CD4-positive, alpha-beta T cell treated with Interleukin-4 for 1 hour (primary cell): Measurements from ENCODE around the gene SLC5A10.

Experiments
- DNase-seq, 2 donors: peaks; one replicate each; pipeline ENCODE4 v3.0.0-alpha.2; 2020 to 2022

SLC5A10 gene

GRCh38 chr17:18986541-18987229, 34.7 kb downstream of the SLC5A10 start:
- no peak for DNase-seq

GRCh38 chr17:18987230-18987610, 35.3 kb downstream of the SLC5A10 start:
- DNase-seq: no peak

- no peak for DNase-seq
Observed at GRCh38 chr17:18987862-18988545, 36.0 kb downstream of the SLC5A10 start.

- no peak for DNase-seq
Observed at GRCh38 chr17:18988546-18989173, 36.7 kb downstream of the SLC5A10 start.

GRCh38 chr17:18990331-18990730, 38.4 kb downstream of the SLC5A10 start:
- no peak for DNase-seq

GRCh38 chr17:18991531-18992315, 39.8 kb downstream of the SLC5A10 start:
- DNase-seq: no peak

- DNase-seq: peak; percentile 59 to 70
Observed at GRCh38 chr17:18992454-18993130, 40.6 kb downstream of the SLC5A10 start.

GRCh38 chr17:18993905-18994526, 42.1 kb downstream of the SLC5A10 start:
- no peak for DNase-seq

- no peak for DNase-seq
Observed at GRCh38 chr17:18994631-18995030, 42.7 kb downstream of the SLC5A10 start.

- no peak for DNase-seq
Observed at GRCh38 chr17:18995220-18995619, 43.3 kb downstream of the SLC5A10 start.

GRCh38 chr17:18996458-18996857, 44.5 kb downstream of the SLC5A10 start:
- no peak for DNase-seq

GRCh38 chr17:18997650-18998196, 45.8 kb downstream of the SLC5A10 start:
- no peak for DNase-seq

GRCh38 chr17:18999394-18999793, 47.4 kb downstream of the SLC5A10 start:
- no peak for DNase-seq

- no peak for DNase-seq
Observed at GRCh38 chr17:18999911-19000310, 47.9 kb downstream of the SLC5A10 start.

- no peak for DNase-seq
Observed at GRCh38 chr17:19000531-19001325, 48.8 kb downstream of the SLC5A10 start.

GRCh38 chr17:19001907-19002590, 50.1 kb downstream of the SLC5A10 start:
- no peak for DNase-seq

GRCh38 chr17:19002805-19003542, 51.0 kb downstream of the SLC5A10 start:
- peak in 1 of 2 donors; percentile 16 for DNase-seq

GRCh38 chr17:19003543-19004420, 51.8 kb downstream of the SLC5A10 start:
- no peak for DNase-seq
